ENCODE results near the gene SLC6A6.

DNA sequence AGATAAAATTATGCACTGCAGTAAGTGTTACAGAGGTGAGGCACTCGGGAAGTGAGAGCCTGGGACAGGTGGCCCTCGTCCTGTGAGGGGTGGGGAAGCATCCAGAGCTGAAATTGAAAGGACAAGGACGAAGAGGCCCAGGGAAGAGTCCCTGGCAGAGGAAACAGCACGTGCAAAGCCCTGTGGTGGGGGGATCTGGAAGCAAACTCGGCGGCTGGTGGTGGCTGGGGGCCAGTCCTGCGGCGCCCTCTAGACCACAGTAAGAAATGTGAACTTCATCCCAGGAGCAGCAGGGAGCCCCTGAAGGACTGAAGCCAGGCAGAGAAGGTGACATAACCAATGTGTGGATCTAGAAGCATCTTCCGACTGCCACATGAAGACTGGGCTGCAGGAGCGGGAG lies 94.9 kb downstream of the SLC6A6 start:
- TF ChIP-seq EZH2 (IDR thresholded peaks at IDR 0.05; ENCODE audit: insufficient read depth, poor library complexity, severe bottlenecking) (no peak), EZH2phosphoT487 (IDR thresholded peaks at IDR 0.05; ENCODE audit: insufficient read depth, low read depth) (no peak)
